Thymus (tissue), 11 donors: ENCODE measurements around the gene CENPF. TPM values are rescaled to one million over a fixed set of nuclear protein-coding genes. Genes with fewer than 3 reads are reported as not detected.

ENCODE experiments used
- DNase-seq, 9 donors: peaks; one replicate each; pipeline ENCODE4 v3.0.0-alpha.2; 2013; ENCODE audit warnings: low spot score in 9 of 9, low read depth in 6 of 9, missing footprints in 1 of 9
- H3K27ac ChIP-seq, 2 donors: one replicate each; pipeline ENCODE4 v1.5.1; 2013; ENCODE audit warnings: control low read depth in 1 of 2, low read depth in 1 of 2, low read length in 1 of 2, mild to moderate bottlenecking in 1 of 2, moderate library complexity in 1 of 2
- H3K27me3 ChIP-seq, 2 donors: one replicate each; pipeline ENCODE4 v1.5.1; 2013; ENCODE audit warnings: low read length in 1 of 2; ENCODE audit not compliant: control insufficient read depth in 2 of 2, insufficient read depth in 1 of 2
- H3K36me3 ChIP-seq, 2 donors: one replicate each; pipeline ENCODE4 v1.5.1; 2013; ENCODE audit warnings: low read length in 1 of 2, mild to moderate bottlenecking in 1 of 2, moderate library complexity in 1 of 2; ENCODE audit not compliant: control insufficient read depth in 2 of 2, insufficient read depth in 2 of 2
- H3K4me1 ChIP-seq, 2 donors: one replicate each; pipeline ENCODE4 v1.5.1; 2013; ENCODE audit warnings: low read length in 2 of 2; ENCODE audit not compliant: control insufficient read depth in 2 of 2, insufficient read depth in 2 of 2
- H3K4me3 ChIP-seq, 2 donors: one replicate each; pipeline ENCODE4 v1.5.1; 2013; ENCODE audit warnings: low read length in 2 of 2, control low read depth in 1 of 2, mild to moderate bottlenecking in 1 of 2
- H3K9me3 ChIP-seq, 2 donors: one replicate each; pipeline ENCODE4 v1.5.1; 2013; ENCODE audit warnings: low read length in 1 of 2, mild to moderate bottlenecking in 1 of 2; ENCODE audit not compliant: control insufficient read depth in 2 of 2, insufficient read depth in 1 of 2
- WGBS: extraction: QIAGEN DNeasy Blood & Tissue Kit; methylation state at CpG from one replicate; pipeline ENCODE4 v1.1.7; 2013; 5-methylcytosine and 5-hydroxymethylcytosine counted together
- polyA plus RNA-seq: library from polyadenylated mRNA; stranded (reverse); fragments of 200-250 nt; gene quantifications from one replicate; pipeline ENCODE4 v1.2.3, GENCODE V29; 2013
- total RNA-seq: library from RNA; stranded (reverse); fragments of 120-200 nt; gene quantifications from one replicate; pipeline ENCODE4 v1.2.4, GENCODE V29; 2013
- donor health status: healthy.

Gene CENPF
- total and polyA plus RNA-seq, 2 donors = 8.0 to 85.8 TPM

DNA sequence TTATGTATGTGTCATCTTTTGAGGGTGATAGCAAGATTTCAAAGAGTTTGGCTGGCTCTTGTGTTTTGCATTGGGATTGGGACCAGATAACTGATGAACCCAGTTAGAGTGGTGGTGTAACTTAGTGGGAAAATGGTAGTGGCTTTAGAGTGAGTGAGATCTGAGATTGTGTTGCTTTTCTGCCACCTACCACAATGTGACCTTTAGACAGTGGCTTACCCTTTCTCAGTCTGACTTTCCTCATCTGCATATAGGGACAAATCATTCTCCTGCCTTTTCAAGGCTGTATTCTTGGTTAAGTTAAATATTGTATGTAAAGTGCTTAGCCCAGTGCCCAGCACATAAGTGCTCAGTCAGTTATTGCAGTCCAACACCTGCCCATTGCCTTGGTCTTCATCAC lies 31.3 kb downstream of the CENPF start:
- H3K9me3 ChIP-seq = no peaks in the 10 kb centered on the region
- DNase-seq = no peak
- H3K4me3 ChIP-seq = no peak overlapping the region
- peaks cover 37 to 95% of the 10 kb centered on the region in 2 donors for H3K36me3 ChIP-seq
- no peaks in the 10 kb centered on the region for H3K4me1 ChIP-seq
- no peak overlapping the region for H3K27ac ChIP-seq
- no peaks in the 10 kb centered on the region for H3K27me3 ChIP-seq

DNA sequence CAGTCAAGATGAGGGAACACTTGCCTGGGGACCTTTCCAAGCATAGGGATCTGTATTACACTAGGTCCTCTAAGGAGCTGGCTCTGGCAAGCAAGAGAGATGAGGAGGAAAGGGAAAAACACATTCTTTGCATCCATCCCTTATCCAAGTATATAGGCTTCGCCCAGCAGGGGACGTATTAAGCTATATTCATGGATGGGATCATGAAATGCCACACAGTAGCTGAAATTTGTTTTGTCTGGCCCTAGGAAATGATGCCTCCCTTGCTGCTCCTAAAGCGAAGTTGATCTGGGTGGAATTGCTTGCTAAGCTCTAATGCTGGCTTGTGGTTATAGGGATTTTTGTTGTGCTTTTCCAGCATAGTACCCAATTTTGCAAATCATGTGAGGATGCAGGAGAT lies 32.1 kb downstream of the CENPF start:
- no peak for DNase-seq
- Histone ChIP-seq H3K4me1 (no peaks in the 10 kb centered on the region), H3K27me3 (no peaks in the 10 kb centered on the region), H3K27ac (no peak overlapping the region), H3K4me3 (no peak overlapping the region), H3K9me3 (no peaks in the 10 kb centered on the region), H3K36me3 (peaks cover 36 to 97% of the 10 kb centered on the region in 2 donors)
- WGBS = 98% methylated on average over 3 of the region's 3 CpGs

DNA sequence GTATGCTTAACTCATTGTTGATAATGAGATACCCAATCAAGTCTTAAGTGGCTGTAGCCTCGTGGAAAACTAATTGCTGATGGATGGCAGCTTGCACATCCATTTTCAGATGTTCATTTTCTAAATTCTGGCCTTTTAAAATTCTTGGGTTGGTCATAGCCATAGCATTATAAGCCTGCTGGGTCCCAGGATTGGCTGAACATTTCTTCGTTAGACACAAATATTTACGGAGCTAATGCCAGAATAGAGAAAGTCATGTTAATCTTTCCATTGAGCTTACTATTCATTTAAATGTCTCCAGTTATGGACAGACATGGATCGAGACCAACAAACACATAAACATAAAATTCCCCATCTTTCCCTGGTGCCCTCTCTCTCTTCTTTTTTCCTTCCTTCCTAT lies 32.5 kb downstream of the CENPF start:
- 97% methylated on average over 4 of the region's 4 CpGs for WGBS
- Histone ChIP-seq H3K27ac (no peak overlapping the region), H3K27me3 (no peaks in the 10 kb centered on the region), H3K4me3 (no peak overlapping the region), H3K9me3 (no peaks in the 10 kb centered on the region), H3K36me3 (peaks cover 37 to 97% of the 10 kb centered on the region in 2 donors), H3K4me1 (no peaks in the 10 kb centered on the region)
- DNase-seq = no peak

DNA sequence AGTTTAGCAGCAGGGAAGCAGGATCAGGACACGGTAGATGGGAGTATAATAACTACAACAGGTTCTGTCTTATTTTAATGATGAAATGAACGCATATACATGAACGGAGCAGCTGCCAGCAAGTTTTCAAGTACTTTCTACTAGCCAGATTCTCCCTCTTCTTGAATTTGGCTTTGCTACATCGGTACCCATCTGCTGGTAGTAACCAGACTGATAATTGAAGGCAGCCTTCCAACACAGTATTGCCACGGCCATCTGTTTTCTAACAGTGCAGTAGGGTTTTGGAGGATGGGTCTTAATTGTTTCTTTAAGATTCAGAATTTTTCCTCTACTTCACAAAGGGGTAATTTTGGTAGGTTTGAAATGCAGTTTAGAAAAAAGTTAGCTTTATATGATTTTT lies 33.4 kb downstream of the CENPF start:
- no peak overlapping the region for H3K27ac ChIP-seq
- peaks cover 31 to 97% of the 10 kb centered on the region in 2 donors for H3K36me3 ChIP-seq
- H3K4me1 ChIP-seq = no peaks in the 10 kb centered on the region
- DNase-seq = no peak
- no peak overlapping the region for H3K4me3 ChIP-seq
- no peaks in the 10 kb centered on the region for H3K9me3 ChIP-seq
- 99% methylated on average over 5 of the region's 5 CpGs for WGBS
- H3K27me3 ChIP-seq = no peaks in the 10 kb centered on the region

DNA sequence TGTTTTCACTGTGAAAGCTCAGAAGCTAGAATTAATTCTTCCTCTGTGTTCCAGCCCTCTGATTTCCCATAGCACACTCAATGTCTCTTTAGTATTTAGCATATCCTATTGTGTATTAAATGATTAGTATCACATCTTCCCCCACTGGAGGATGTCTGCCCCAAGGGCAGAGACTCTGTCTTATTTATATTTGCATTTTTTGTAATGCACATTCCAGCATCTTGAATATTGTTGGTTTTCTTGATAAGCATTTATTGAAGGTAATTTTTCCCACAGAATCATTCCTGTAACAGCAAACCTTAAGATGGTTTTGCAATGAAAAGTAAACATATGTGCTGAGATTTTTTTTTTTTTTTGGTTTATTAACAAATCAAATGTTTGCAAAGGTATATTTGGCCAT lies 34.1 kb downstream of the CENPF start:
- Histone ChIP-seq H3K9me3 (no peaks in the 10 kb centered on the region), H3K4me1 (no peaks in the 10 kb centered on the region), H3K27me3 (no peaks in the 10 kb centered on the region), H3K27ac (no peak overlapping the region), H3K4me3 (no peak overlapping the region), H3K36me3 (peaks cover 28 to 98% of the 10 kb centered on the region in 2 donors)
- DNase-seq = no peak

DNA sequence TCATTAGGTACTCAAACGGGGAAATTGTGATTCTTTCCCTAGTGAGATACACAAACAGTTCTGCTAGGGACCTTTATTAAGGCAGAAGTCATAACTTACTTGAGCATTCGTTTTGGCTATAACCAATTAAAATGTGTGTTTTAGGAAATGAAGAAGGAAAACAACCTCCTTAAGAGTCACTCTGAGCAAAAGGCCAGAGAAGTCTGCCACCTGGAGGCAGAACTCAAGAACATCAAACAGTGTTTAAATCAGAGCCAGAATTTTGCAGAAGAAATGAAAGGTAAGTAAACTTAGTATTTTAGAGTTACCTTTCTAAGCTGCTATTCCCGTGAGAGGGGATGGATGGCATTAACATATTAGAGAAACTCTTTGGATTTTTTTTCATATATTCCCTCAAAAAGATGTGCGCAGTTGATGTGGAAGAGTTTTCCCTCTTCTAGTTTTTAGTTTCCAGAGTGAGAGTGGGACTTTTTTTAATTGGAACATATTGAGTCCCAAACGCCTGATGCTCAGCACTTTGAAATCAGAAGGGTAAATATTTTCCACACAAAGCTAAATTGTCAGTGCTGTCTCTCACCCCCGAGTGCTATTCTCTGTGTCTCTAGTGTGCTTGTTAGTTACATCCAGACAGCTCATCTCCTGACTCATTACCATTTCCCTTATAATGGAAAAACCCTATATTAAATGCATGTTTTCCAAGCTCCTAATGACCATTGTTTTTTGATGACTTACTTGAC lies 34.9 kb downstream of the CENPF start:
- H3K27ac ChIP-seq = no peak overlapping the region
- H3K4me1 ChIP-seq = no peaks in the 10 kb centered on the region
- no peaks in the 10 kb centered on the region for H3K9me3 ChIP-seq
- no peaks in the 10 kb centered on the region for H3K27me3 ChIP-seq
- 86% methylated on average over 6 of the region's 6 CpGs for WGBS
- H3K36me3 ChIP-seq = peaks cover 34 to 98% of the 10 kb centered on the region in 2 donors
- peak in 7 of 9 donors; percentile 6 to 55 (median 19) for DNase-seq
- H3K4me3 ChIP-seq = no peak overlapping the region

DNA sequence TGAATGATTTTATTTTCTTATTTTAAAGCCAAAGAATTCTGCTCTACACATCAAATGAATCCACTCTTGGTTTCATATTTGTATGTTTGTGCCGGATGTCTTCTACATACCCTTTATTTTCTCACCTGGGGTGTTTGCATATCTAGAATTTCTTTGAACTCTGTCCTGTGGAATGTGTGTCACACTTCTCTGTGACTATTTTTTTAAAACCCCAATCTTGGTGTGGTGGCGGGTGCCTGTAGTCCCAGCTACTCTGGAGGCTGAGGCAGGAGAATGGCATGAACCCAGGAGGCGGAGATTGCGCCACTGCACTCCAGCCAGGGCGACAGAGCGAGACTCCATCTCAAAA lies 35.4 kb downstream of the CENPF start:
- DNase-seq = no peak
- H3K36me3 ChIP-seq = peaks cover 35 to 96% of the 10 kb centered on the region in 2 donors
- no peaks in the 10 kb centered on the region for H3K9me3 ChIP-seq
- H3K27me3 ChIP-seq = no peaks in the 10 kb centered on the region
- H3K27ac ChIP-seq = no peak overlapping the region
- H3K4me1 ChIP-seq = no peaks in the 10 kb centered on the region
- no peak overlapping the region for H3K4me3 ChIP-seq
- WGBS = 96% methylated on average over 6 of the region's 6 CpGs

DNA sequence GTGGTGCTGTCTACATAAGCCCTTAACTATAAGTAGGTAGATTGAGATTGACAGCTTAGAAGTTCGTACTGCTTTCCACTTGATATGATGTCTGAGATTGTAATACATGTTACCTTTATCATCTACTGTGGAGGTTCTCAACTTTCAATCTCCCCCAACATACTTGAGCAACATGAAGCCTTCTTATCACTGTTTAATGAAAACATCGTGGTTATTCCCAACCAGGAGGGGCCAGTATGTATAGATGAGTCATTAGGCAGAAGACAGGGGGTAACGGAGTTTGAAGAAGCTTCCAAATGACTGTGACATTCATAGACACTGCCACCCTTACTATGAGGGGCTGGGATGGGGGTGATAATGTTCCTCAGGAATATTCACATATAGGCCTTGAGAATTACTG lies 36.0 kb downstream of the CENPF start:
- 94% methylated on average over 3 of the region's 3 CpGs for WGBS

DNA sequence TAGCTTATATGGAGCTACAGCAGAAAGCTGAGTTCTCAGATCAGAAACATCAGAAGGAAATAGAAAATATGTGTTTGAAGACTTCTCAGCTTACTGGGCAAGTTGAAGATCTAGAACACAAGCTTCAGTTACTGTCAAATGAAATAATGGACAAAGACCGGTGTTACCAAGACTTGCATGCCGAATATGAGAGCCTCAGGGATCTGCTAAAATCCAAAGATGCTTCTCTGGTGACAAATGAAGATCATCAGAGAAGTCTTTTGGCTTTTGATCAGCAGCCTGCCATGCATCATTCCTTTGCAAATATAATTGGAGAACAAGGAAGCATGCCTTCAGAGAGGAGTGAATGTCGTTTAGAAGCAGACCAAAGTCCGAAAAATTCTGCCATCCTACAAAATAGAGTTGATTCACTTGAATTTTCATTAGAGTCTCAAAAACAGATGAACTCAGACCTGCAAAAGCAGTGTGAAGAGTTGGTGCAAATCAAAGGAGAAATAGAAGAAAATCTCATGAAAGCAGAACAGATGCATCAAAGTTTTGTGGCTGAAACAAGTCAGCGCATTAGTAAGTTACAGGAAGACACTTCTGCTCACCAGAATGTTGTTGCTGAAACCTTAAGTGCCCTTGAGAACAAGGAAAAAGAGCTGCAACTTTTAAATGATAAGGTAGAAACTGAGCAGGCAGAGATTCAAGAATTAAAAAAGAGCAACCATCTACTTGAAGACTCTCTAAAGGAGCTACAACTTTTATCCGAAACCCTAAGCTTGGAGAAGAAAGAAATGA lies 37.6 kb downstream of the CENPF start:
- Histone ChIP-seq H3K4me1 (no peaks in the 10 kb centered on the region), H3K27me3 (no peaks in the 10 kb centered on the region), H3K27ac (peak overlapping the region in 1 of 2 donors; percentile 69), H3K4me3 (no peak overlapping the region), H3K36me3 (peaks cover 24 to 94% of the 10 kb centered on the region in 2 donors), H3K9me3 (no peaks in the 10 kb centered on the region)
- 92% methylated on average over 6 of the region's 6 CpGs for WGBS
- peak in 1 of 9 donors; percentile 33 for DNase-seq

More for the DNA sequence above, 36.0 kb downstream of the CENPF start:
- Histone ChIP-seq H3K4me1 (no peaks in the 10 kb centered on the region), H3K36me3 (peaks cover 30 to 94% of the 10 kb centered on the region in 2 donors), H3K27ac (no peak overlapping the region), H3K4me3 (no peak overlapping the region), H3K27me3 (no peaks in the 10 kb centered on the region), H3K9me3 (no peaks in the 10 kb centered on the region)
- no peak for DNase-seq
